HCT116 (cell line): Measurements from ENCODE around the gene ATXN1. TPM values are rescaled to one million over a fixed set of nuclear protein-coding genes. Genes with fewer than 3 reads are reported as not detected.

Experiments used
- ATAC-seq: fragments of 200-7000 bp; cut with Tn5 transposase; 2 replicates; pipeline ENCODE4 v1.9.1; 2020; ENCODE audit warnings: mild to moderate bottlenecking, moderate library complexity
- BruUV-seq: library from RNA; stranded (reverse); fragments of 400-500 nt; replicated peaks from 2 replicates; lab custom pipeline; 2021; lab: Mats Ljungman, UMichigan
- CTCF ChIA-PET: fragments of 300-600 bp; sonication (Branson Sonifier 250); formaldehyde crosslinking; loops from one replicate; lab custom pipeline; 2021; ENCODE audit warnings: antibody characterized with exemption; lab: Charles Lee
- POLR2A ChIA-PET: fragments of 300-600, 350-600 bp; sonication (Branson Sonifier 250); formaldehyde crosslinking; loops from one replicate; lab custom pipeline; 2021; ENCODE audit warnings: antibody characterized with exemption; lab: Charles Lee
- RAD21 ChIA-PET, 2 experiments: fragments of 300-600 bp; sonication (Branson Sonifier 250); formaldehyde crosslinking; loops; one replicate each; lab custom pipeline; 2023; ENCODE audit warnings: low total read pairs in 2 of 2; ENCODE audit not compliant: uncharacterized antibody in 2 of 2, unreplicated experiment in 2 of 2, low non-redundant PET in 1 of 2; lab: Charles Lee
- DNase-seq: peaks from one replicate; pipeline ENCODE4 v3.0.0-alpha.2; 2010; ENCODE audit warnings: low read depth, low spot score
- H2AFZ ChIP-seq: fragments of 200-600 bp; shearing (Covaris generic), sonication (generic); 2 replicates; pipeline ENCODE4 v1.6.1; 2017; ENCODE audit warnings: low read depth, mixed run types, mixed read lengths, antibody characterized with exemption, low read length; ENCODE audit not compliant: poor library complexity, severe bottlenecking
- H3K27ac ChIP-seq: 2 replicates; pipeline ENCODE4 v1.5.1; 2012; ENCODE audit warnings: low read depth, low read length
- H3K27me3 ChIP-seq: fragments of 200-600 bp; sonication (generic); 2 replicates; pipeline ENCODE4 v1.6.1; 2016; ENCODE audit warnings: mixed run types, low read length, mixed read lengths; ENCODE audit not compliant: insufficient read depth
- H3K36me3 ChIP-seq, 2 experiments: fragments of 200-500 bp in 1 of 2; fragments of 200-600 bp in 1 of 2; sonication (Bioruptor generic) in 1 of 2; sonication (generic) in 1 of 2; 2 replicates each; pipeline versions ENCODE4 v1.5.1 to v1.6.1; 2014 to 2016; ENCODE audit warnings: low read length in 2 of 2, inconsistent platforms in 1 of 2, mixed read lengths in 1 of 2, mixed run types in 1 of 2; ENCODE audit not compliant: insufficient read depth in 2 of 2, control insufficient read depth in 1 of 2
- H3K4me1 ChIP-seq, 2 experiments: fragments of 200-600 bp in 1 of 2; sonication (generic) in 1 of 2; 2 replicates each; pipeline versions ENCODE4 v1.5.1 to v1.6.1; 2012 to 2017; ENCODE audit warnings: low read length in 2 of 2, inconsistent platforms in 1 of 2, mild to moderate bottlenecking in 1 of 2, mixed read lengths in 1 of 2, mixed run types in 1 of 2, moderate library complexity in 1 of 2; ENCODE audit not compliant: insufficient read depth in 2 of 2, control insufficient read depth in 1 of 2
- H3K4me2 ChIP-seq: fragments of 200-600 bp; sonication (generic); 2 replicates; pipeline ENCODE4 v1.6.1; 2017; ENCODE audit warnings: mixed run types, low read length, mixed read lengths
- H3K4me3 ChIP-seq, 2 experiments: fragments of 200-600 bp in 1 of 2; sonication (generic) in 1 of 2; replicated peaks in 1 of 2; 2 replicates each; pipeline ENCODE4 v1.5.1; 2011 to 2016; ENCODE audit warnings: low read length in 2 of 2, control low read depth in 1 of 2, low read depth in 1 of 2, mild to moderate bottlenecking in 1 of 2, mixed read lengths in 1 of 2, mixed run types in 1 of 2
- H3K79me2 ChIP-seq: fragments of 200-600 bp; sonication (generic); 2 replicates; pipeline ENCODE4 v1.6.1; 2017; ENCODE audit warnings: mild to moderate bottlenecking, mixed run types, low read length, moderate library complexity, mixed read lengths; ENCODE audit not compliant: insufficient read depth
- H3K9ac ChIP-seq: fragments of 200-600 bp; sonication (generic); 2 replicates; pipeline ENCODE4 v1.6.1; 2016; ENCODE audit warnings: low read length, mixed read lengths
- H3K9me2 ChIP-seq: fragments of 200-600 bp; sonication (generic), shearing (Covaris generic); 2 replicates; pipeline ENCODE4 v1.6.1; 2017; ENCODE audit warnings: mixed run types, mild to moderate bottlenecking, moderate library complexity; ENCODE audit not compliant: insufficient read depth
- H3K9me3 ChIP-seq, 2 experiments: fragments of 200-500 bp in 1 of 2; fragments of 200-600 bp in 1 of 2; sonication (Bioruptor generic) in 1 of 2; sonication (generic) in 1 of 2; 2 replicates each; pipeline ENCODE4 v1.6.1; 2014 to 2017; ENCODE audit warnings: low read length in 2 of 2, mixed read lengths in 2 of 2, inconsistent platforms in 1 of 2, low read depth in 1 of 2, mild to moderate bottlenecking in 1 of 2, mixed run types in 1 of 2, moderate library complexity in 1 of 2; ENCODE audit not compliant: control insufficient read depth in 1 of 2, insufficient read depth in 1 of 2
- H4K20me1 ChIP-seq: fragments of 200-600 bp; sonication (generic), shearing (Covaris generic); 2 replicates; pipeline ENCODE4 v1.6.1; 2017; ENCODE audit warnings: mixed run types, mild to moderate bottlenecking, moderate library complexity; ENCODE audit not compliant: insufficient read depth
- ATF3 ChIP-seq: IDR thresholded peaks from 2 replicates; pipeline ENCODE4 v1.6.1; 2012
- EZH2 ChIP-seq: fragments of 200-600 bp; sonication (generic); IDR thresholded peaks from 2 replicates; pipeline ENCODE4 v1.6.1; 2017; ENCODE audit warnings: antibody characterized with exemption, mixed run types
- JUND ChIP-seq: IDR thresholded peaks from 2 replicates; pipeline ENCODE4 v1.6.1; 2012
- POLR2A ChIP-seq: IDR thresholded peaks from 2 replicates; pipeline ENCODE4 v1.7.0; 2011; ENCODE audit warnings: borderline replicate concordance; ENCODE audit not compliant: insufficient read depth, insufficient read length; ENCODE audit errors: extremely low read depth
- POLR2AphosphoS5 ChIP-seq: IDR thresholded peaks from 2 replicates; pipeline ENCODE4 v1.6.1; 2011; ENCODE audit warnings: mild to moderate bottlenecking, low read depth, low read length, moderate library complexity
- RAD21 ChIP-seq: IDR thresholded peaks from 2 replicates; pipeline ENCODE4 v1.6.1; 2012; ENCODE audit warnings: low read depth, mild to moderate bottlenecking
- REST ChIP-seq: IDR thresholded peaks from 2 replicates; pipeline ENCODE4 v1.6.1; 2012; ENCODE audit warnings: low read depth
- SRF ChIP-seq: IDR thresholded peaks from 2 replicates; pipeline ENCODE4 v1.6.1; 2012; ENCODE audit warnings: low read depth
- TCF7L2 ChIP-seq: IDR thresholded peaks from 2 replicates; pipeline ENCODE4 v1.7.0; 2011; ENCODE audit warnings: borderline replicate concordance, inconsistent platforms; ENCODE audit not compliant: insufficient read depth, insufficient read length; ENCODE audit errors: extremely low read depth
- ZFX ChIP-seq: fragments of 450-650 bp; IDR thresholded peaks from 2 replicates; pipeline ENCODE4 v1.6.1; 2017
- intact Hi-C: fragments of 100-400 bp; cut with micrococcal nuclease; formaldehyde crosslinking; loops from 2 replicates; pipeline ENCODE4 v1.10.0; 2022
- total RNA-seq: library from RNA; stranded (reverse); gene quantifications from one replicate; pipeline ENCODE4 v1.2.1, GENCODE V29; 2021; ENCODE audit not compliant: unreplicated experiment

The ATXN1 gene
- total RNA-seq, 1 experiment from 2014 or later: 21.0 TPM

- no peaks in the 10 kb centered on the region for H4K20me1 ChIP-seq
- H3K27me3 ChIP-seq: no peaks in the 10 kb centered on the region
- H3K9me3 ChIP-seq: no peaks in the 10 kb centered on the region
- H3K27ac ChIP-seq: no peak overlapping the region
- ATAC-seq (no peak), DNase-seq (no peak)
- no peak overlapping the region for H3K4me2 ChIP-seq
- H3K4me1 ChIP-seq: no peaks in the 10 kb centered on the region
- H2AFZ ChIP-seq: no peak overlapping the region
- no peaks in the 10 kb centered on the region for H3K79me2 ChIP-seq
- intact Hi-C loops: no loop called here
- ChIA-PET CTCF (interaction anchor here (1.3 kb wide), 1 partner anchor 709 kb away, joined by 3 read pairs; no protein-coding TSS in a partner anchor), POLR2A (no interaction called here), RAD21 (no interaction called here)
- BruUV-seq: no TSS peak
- no peaks in the 10 kb centered on the region for H3K36me3 ChIP-seq
- TF ChIP-seq POLR2A: no peak
- no peak for TF ChIP-seq TCF7L2
- TF ChIP-seq ZFX: no peak
- no peak for TF ChIP-seq ATF3
- TF ChIP-seq POLR2AphosphoS5: no peak
- no peak for TF ChIP-seq EZH2
- TF ChIP-seq REST: no peak
- no peak for TF ChIP-seq JUND
- no peak for TF ChIP-seq RAD21
- TF ChIP-seq SRF: no peak
- no peak overlapping the region for H3K9ac ChIP-seq
- no peaks in the 10 kb centered on the region for H3K9me2 ChIP-seq
- no peak overlapping the region for H3K4me3 ChIP-seq
Observed at GRCh38 chr6:16377470-16377869, 383.8 kb downstream of the ATXN1 start.
